ENCODE data around the gene DDX49. TPM values are rescaled to one million over a fixed set of nuclear protein-coding genes. Genes with fewer than 3 reads are reported as not detected.

Gene DDX49
- total and polyA plus RNA-seq, 2 of the 4 experiments (the other 2 are of a cell fraction), result 50.9 to 52.1 TPM

DNA sequence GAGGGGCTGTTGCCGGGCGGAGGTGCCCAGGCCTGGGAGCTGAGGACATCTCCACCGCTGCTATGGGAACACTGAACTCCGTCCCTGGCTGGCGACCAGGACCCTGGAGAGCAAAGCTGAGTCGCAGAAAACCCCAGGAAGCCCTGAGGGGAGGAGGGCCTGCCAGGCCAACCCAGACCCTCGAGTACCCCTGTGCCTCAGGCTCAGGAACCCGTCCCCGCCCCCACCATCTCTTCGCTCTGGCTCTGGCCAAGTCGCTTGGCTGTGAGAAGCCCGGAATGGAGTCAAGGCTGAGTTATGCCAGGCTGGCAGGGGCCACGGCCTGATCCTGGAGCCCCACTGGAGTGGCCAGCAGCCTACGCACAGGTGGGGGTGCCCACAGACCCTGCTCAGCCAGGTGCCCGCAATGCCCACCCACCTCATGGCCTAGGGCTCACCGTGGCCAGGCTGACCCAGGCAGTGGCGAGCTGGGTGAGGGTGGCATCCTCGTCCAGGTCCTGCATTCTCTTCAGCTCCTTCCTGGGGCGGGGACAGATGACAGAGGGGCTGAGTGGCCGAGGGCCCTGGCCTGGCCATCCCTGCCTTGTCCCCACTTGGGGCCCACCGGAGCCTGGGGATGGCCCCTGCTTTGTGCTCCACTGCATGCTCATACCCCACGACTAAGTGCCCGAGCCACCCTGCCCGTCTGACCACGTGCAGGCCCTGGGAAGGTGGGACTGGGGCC is 15.0 kb upstream of the DDX49 start:
- Histone ChIP-seq H3K4me1 (ENCODE audit: control insufficient read depth, insufficient read depth, low read length) (no peaks in the 10 kb centered on the region), H3K18ac (ENCODE audit: low read depth, low read length) (no peak overlapping the region), H2AK5ac (ENCODE audit: low read depth, low read length) (no peak overlapping the region), H4K91ac (ENCODE audit: insufficient read depth, low read depth, low read length) (no peak overlapping the region), H3K14ac (replicated peaks; ENCODE audit: low read depth, low read length) (no peak overlapping the region), H3K36me3 (ENCODE audit: control insufficient read depth, insufficient read depth, low read length) (peaks cover 68% of the 10 kb centered on the region), H3K23ac (ENCODE audit: low read depth, low read length) (no peak overlapping the region), H2BK20ac (ENCODE audit: low read depth, low read length) (no peak overlapping the region), H3K4ac (ENCODE audit: low read depth, low read length) (no peak overlapping the region), H2BK120ac (ENCODE audit: low read depth, low read length) (no peak overlapping the region), H3K9me3 (ENCODE audit: control insufficient read depth, insufficient read depth, low read length) (no peaks in the 10 kb centered on the region), H4K5ac (ENCODE audit: low read depth, low read length) (no peak overlapping the region), H3K56ac (ENCODE audit: extremely low read depth, insufficient read depth, low read length) (no peak overlapping the region), H2AFZ (replicated peaks; ENCODE audit: low read length, poor library complexity) (no peak overlapping the region), H2BK15ac (ENCODE audit: low read depth, low read length) (no peak overlapping the region), H3K79me1 (ENCODE audit: low read depth in 1 of 2, low read length in 2 of 2) (peaks cover under 1 to 17% of the 10 kb centered on the region in 2 experiments; a peak in 2 of 4 replicates), H3K27ac (ENCODE audit: insufficient read depth, low read length) (no peak overlapping the region), H3K9me1 (ENCODE audit: insufficient read depth, low read length) (no peaks in the 10 kb centered on the region), H3K4me2 (ENCODE audit: low read depth, low read length) (no peak overlapping the region), H3K4me3 (ENCODE audit: insufficient read depth, low read depth, low read length) (no peak overlapping the region), H2AK9ac (replicated peaks; ENCODE audit: low read depth, low read length, poor library complexity) (peak overlapping the region; percentile 55), H3K9ac (ENCODE audit: low read depth, low read length) (no peak overlapping the region), H3K27me3 (ENCODE audit: control insufficient read depth, insufficient read depth, low read length) (no peaks in the 10 kb centered on the region), H2BK5ac (ENCODE audit: low read depth, low read length, poor library complexity, severe bottlenecking) (no peak overlapping the region), H4K20me1 (ENCODE audit: insufficient read depth, low read length) (peaks cover 25% of the 10 kb centered on the region), H4K8ac (ENCODE audit: low read depth in 2 of 2, low read length in 2 of 2) (no peak overlapping the region)
- 93% methylated on average over 15 of the region's 25 CpGs; no CpG with 5 or more reads in 1 of the 2 experiments for WGBS, 2 experiments (ENCODE audit: extremely low coverage in 2 of 2, insufficient read length in 1 of 2)
- POLR2A ChIA-PET (ENCODE audit: unreplicated experiment), result no interaction called here
- TF ChIP-seq, protein P1, sequence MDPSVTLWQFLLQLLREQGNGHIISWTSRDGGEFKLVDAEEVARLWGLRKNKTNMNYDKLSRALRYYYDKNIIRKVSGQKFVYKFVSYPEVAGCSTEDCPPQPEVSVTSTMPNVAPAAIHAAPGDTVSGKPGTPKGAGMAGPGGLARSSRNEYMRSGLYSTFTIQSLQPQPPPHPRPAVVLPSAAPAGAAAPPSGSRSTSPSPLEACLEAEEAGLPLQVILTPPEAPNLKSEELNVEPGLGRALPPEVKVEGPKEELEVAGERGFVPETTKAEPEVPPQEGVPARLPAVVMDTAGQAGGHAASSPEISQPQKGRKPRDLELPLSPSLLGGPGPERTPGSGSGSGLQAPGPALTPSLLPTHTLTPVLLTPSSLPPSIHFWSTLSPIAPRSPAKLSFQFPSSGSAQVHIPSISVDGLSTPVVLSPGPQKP (IDR thresholded peaks at IDR 0.05; ENCODE audit: borderline replicate concordance, low read depth, low read length), result no peak
- in situ Hi-C loops (cut with MboI; ENCODE audit: low sequenced_read_pairs), result no loop called here
- ATAC-seq (ENCODE audit: low read depth) (no peak), DNase-seq (no peak)
- BruUV-seq (replicated peaks), result no TSS peak
- dilution Hi-C loops (cut with HindIII; ENCODE audit: low sequenced_read_pairs, unreplicated experiment), result no loop called here
- intact Hi-C loops (cut with micrococcal nuclease), result no loop called here
- CTCF ChIA-PET, result no interaction called here
